ENCODE measurements around the gene WFS1. TPM values are rescaled to one million over a fixed set of nuclear protein-coding genes. Genes with fewer than 3 reads are reported as not detected.

The WFS1 gene
- total RNA-seq, 6 donors from 2014 or later = 88.8 to 180 (median 105) TPM

GRCh38 chr4:6335040-6335590 lies 65.5 kb downstream of the WFS1 start:
- H3K9me3 ChIP-seq = peaks cover 0 to 5% (median 0%) of the 10 kb centered on the region in 4 donors
- no peaks in the 10 kb centered on the region for H3K27me3 ChIP-seq
- ATAC-seq (ENCODE audit: low FRiP score in 2 of 2) (no peak), DNase-seq (no peak)
- H3K27ac ChIP-seq = no peak overlapping the region
- H3K4me1 ChIP-seq = peaks cover 0 to 5% (median 0%) of the 10 kb centered on the region in 4 donors
- no peak for TF ChIP-seq POLR2AphosphoS5 (IDR thresholded peaks at IDR 0.05)
- no peak for TF ChIP-seq POLR2A (IDR thresholded peaks at IDR 0.05)
- no peak for TF ChIP-seq EP300 (IDR thresholded peaks at IDR 0.05)
- TF ChIP-seq CTCF (IDR thresholded peaks at IDR 0.05) = no peak
- no peak overlapping the region for H3K4me3 ChIP-seq
- H3K36me3 ChIP-seq = no peaks in the 10 kb centered on the region
- WGBS, 2 donors = 65 to 76% methylated on average over 12 of the region's 12 CpGs

GRCh38 chr4:6336166-6336565 lies 66.5 kb downstream of the WFS1 start:
- H3K4me3 ChIP-seq = no peak overlapping the region
- peaks cover 0 to 5% (median 0%) of the 10 kb centered on the region in 4 donors for H3K4me1 ChIP-seq
- TF ChIP-seq CTCF (IDR thresholded peaks at IDR 0.05) = no peak
- no peaks in the 10 kb centered on the region for H3K27me3 ChIP-seq
- H3K36me3 ChIP-seq = no peaks in the 10 kb centered on the region
- ATAC-seq (ENCODE audit: low FRiP score in 2 of 2) = no peak
- no peak for DNase-seq
- 86 to 89% methylated on average over 12 to 13 of the region's 13 CpGs for WGBS, 2 donors
- H3K9me3 ChIP-seq = peaks cover 0 to 5% (median 0%) of the 10 kb centered on the region in 4 donors
- H3K27ac ChIP-seq = no peak overlapping the region

DNA sequence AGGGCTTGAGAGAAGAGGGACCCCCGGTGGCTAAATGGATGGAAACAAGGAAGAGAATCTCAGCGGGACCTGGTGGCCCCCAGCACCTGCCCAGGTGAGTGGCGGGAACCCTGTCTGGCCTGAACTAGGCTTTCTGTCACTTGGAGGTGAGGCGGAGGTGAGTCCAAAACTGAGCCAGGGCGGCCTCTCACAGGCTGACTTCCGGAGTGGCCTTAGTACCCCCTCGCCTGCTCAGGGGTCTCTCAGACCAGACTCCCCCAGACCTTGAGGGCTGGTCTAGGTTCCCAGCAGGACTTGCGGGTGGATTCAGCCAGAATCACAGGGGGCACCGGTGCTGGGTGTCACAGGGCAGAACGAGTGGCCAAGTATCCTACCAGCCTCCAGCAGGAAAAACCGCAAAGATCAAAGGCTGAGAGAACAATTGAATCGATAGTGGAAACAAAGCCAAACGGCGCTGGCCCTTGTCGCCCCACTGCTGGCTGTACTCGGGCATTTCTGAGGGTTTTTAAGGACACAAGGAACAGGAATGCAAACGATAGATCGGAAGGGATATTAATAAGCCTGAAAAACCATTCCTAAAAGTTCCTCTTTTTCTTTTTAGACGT lies 67.8 kb downstream of the WFS1 start:
- H3K9me3 ChIP-seq = peaks cover 0 to 5% (median 0%) of the 10 kb centered on the region in 4 donors
- ATAC-seq (ENCODE audit: low FRiP score in 2 of 2) (no peak), DNase-seq (no peak)
- H3K4me3 ChIP-seq = no peak overlapping the region
- no peaks in the 10 kb centered on the region for H3K27me3 ChIP-seq
- H3K4me1 ChIP-seq = peaks cover 0 to 5% (median 0%) of the 10 kb centered on the region in 4 donors
- H3K36me3 ChIP-seq = no peaks in the 10 kb centered on the region
- 22% methylated on average over 14 to 19 of the region's 19 CpGs for WGBS, 2 donors
- no peak overlapping the region for H3K27ac ChIP-seq
- TF ChIP-seq EP300 (IDR thresholded peaks at IDR 0.05) (no peak), POLR2A (IDR thresholded peaks at IDR 0.05) (no peak), POLR2AphosphoS5 (IDR thresholded peaks at IDR 0.05) (no peak), CTCF (IDR thresholded peaks at IDR 0.05) (no peak)

DNA sequence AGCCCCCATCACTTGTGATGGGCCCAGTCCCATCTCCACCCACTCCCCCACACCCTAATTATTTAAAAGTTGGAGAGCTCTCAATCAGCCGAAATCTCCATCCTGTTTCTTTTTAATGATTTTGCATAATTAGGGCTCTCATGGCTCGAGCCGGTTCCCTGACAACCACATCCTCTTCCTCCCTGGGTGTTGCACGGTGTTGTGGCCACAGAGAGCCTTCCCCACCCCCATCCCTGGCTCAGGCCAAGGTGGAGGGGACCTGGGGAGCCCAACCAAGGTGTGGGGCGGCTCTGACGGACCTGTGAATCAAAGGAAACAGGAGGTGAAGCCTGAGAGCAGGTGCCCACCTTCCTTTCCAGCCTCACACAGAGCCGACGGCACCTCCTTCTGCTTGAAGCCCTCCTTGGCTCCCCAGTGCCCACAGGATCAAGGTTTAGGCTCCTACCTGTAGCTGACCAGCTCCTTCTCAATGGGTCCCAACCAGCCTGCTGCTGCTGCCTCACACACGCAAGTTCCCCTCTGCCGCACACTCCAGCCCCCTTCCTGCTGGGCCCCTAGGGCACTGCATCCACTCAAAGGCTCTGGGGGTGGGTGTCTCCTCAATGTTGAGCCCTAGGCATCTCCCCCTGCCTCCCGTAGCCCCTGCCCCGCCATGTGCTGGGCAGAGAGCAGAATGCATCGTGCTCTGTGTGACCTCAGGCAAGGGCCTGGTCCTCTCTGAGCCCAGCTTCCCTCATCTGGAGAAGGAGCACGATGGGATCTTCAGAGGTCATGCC lies 68.7 kb downstream of the WFS1 start:
- Histone ChIP-seq H3K4me3 (no peak overlapping the region), H3K36me3 (no peaks in the 10 kb centered on the region), H3K27ac (no peak overlapping the region), H3K4me1 (peaks cover 0 to 5% (median 0%) of the 10 kb centered on the region in 4 donors), H3K9me3 (peaks cover 0 to 5% (median 0%) of the 10 kb centered on the region in 4 donors), H3K27me3 (no peaks in the 10 kb centered on the region)
- TF ChIP-seq CTCF (IDR thresholded peaks at IDR 0.05) (no peak), POLR2AphosphoS5 (IDR thresholded peaks at IDR 0.05) (no peak), EP300 (IDR thresholded peaks at IDR 0.05) (no peak), POLR2A (IDR thresholded peaks at IDR 0.05) (no peak)
- 43 to 44% methylated on average over 11 to 12 of the region's 14 CpGs for WGBS, 2 donors
- DNase-seq (peak in 1 of 2 donors; percentile 51), ATAC-seq (ENCODE audit: low FRiP score in 2 of 2) (no peak)

Data from upper lobe of left lung (tissue), 6 donors.